GM13976 (cell line): ENCODE data around the gene BARX2.

Experiments
- DNase-seq: peaks from one replicate; pipeline ENCODE4 v3.0.0; 2012; ENCODE audit warnings: low spot score
- in situ Hi-C: fragments of 300-500 bp; cut with MboI; formaldehyde crosslinking; loops from one replicate; pipeline ENCODE4 v1.12.0; 2022; ENCODE audit warnings: low sequenced_read_pairs, mixed read lengths, inconsistent platforms; ENCODE audit not compliant: unreplicated experiment
- TF ChIP-seq, protein P1 (sequence below): IDR thresholded peaks from 2 replicates; pipeline ENCODE4 v1.5.1; 2012; ENCODE audit warnings: borderline replicate concordance, mild to moderate bottlenecking; ENCODE audit not compliant: insufficient read depth; ENCODE audit errors: extremely low read depth, missing control alignments, control extremely low read depth

Gene BARX2

GRCh38 chr11:129435499-129436245 lies 60.0 kb downstream of the BARX2 start:
- DNase-seq, result no peak
- TF ChIP-seq, protein P1, sequence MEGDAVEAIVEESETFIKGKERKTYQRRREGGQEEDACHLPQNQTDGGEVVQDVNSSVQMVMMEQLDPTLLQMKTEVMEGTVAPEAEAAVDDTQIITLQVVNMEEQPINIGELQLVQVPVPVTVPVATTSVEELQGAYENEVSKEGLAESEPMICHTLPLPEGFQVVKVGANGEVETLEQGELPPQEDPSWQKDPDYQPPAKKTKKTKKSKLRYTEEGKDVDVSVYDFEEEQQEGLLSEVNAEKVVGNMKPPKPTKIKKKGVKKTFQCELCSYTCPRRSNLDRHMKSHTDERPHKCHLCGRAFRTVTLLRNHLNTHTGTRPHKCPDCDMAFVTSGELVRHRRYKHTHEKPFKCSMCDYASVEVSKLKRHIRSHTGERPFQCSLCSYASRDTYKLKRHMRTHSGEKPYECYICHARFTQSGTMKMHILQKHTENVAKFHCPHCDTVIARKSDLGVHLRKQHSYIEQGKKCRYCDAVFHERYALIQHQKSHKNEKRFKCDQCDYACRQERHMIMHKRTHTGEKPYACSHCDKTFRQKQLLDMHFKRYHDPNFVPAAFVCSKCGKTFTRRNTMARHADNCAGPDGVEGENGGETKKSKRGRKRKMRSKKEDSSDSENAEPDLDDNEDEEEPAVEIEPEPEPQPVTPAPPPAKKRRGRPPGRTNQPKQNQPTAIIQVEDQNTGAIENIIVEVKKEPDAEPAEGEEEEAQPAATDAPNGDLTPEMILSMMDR, result no peak
- in situ Hi-C loops, result no loop called here

DNA sequence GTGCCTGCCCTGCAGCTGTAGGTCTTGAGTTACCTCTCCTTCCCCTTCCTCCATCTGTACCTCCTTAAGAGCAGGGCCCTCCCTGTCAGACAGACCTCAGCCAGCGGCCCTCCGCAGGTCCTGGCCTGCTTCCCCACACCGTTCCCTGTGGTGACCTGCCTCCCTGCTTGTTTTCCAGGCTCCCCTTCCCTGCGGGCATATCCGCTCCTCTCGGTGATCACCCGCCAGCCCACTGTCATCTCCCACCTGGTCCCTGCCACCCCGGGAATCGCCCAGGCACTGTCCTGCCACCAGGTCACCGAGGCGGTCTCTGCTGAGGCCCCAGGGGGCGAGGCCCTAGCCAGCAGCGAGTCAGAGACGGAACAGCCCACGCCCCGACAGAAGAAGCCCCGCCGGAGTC lies 60.9 kb downstream of the BARX2 start:
- TF ChIP-seq, protein P1, result no peak
- no peak for DNase-seq
- in situ Hi-C loops, result no loop called here

DNA sequence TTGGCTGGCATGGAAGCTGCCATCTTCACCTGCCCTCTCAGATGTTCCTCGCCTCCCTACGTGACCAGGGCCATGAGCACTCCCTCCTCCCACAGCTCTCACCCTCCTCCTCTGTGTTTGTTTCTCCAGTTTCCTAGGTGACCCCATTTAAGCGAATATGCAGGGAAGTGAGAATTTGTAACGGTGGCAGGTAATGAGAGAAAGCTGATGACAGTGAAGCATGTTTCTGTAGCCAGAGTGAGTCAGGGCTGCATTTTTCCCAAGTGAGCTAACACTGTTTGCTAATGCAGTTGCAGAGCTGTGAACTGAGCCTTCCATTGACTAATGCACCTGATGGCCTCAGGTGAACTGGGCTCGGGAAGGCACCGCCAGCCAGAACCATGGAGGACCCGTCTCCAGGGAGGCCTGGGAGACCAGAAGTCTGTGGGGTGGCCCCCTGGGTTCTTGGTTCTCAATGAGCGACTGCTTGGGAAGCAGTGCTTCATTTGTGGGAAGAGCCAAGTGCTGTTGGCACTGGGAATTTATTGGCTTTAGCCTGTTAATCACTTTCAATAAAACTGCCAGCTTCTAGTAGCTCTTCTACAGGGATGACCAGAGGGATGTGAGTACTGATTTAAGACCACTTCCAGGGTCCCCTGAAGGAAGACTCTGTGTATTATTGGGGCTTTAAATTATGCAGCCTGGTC lies 64.5 kb downstream of the BARX2 start:
- TF ChIP-seq, protein P1, result no peak
- DNase-seq, result no peak
- in situ Hi-C loops, result no loop called here

DNA sequence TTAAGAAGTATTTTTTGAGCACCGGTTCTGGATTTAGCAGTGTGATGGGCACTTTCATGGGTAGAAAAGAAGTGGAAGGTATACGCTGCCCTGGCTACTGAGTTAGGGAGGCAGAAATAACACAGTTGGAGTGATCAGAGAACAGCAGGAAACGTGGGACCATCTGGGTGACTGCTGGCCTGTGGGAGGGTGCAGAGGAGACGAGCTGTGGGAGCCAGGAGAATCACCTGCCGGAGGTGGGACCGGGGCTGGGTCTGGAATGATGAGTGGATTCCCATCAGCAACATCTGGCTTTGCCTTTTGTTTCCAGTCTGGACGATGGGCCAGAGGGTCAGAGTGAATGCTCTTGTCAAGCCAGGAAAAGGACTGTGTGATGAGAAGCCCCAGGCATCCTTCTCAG lies 66.5 kb downstream of the BARX2 start:
- TF ChIP-seq, protein P1, result no peak
- in situ Hi-C loops, result no loop called here
- DNase-seq, result no peak

DNA sequence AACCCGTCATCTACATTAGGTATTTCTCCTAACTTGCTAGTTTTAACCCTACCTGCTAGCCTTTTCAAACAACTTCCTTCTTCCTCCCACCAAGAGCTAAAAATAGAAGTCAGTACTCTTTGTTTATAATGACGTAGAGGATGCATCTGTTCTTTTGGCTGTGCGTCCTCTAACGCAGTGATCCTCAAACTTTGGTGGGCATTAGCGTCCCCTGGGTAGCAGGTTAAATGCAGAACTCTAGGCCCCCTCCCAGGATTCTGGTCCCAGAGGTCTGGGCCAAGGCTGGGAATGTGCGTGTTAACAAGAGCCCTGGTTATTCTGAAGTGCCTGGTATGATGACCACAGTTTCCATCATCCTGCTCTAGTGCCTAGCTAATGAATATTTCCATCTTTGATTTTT lies 67.6 kb downstream of the BARX2 start:
- in situ Hi-C loops, result no loop called here
- DNase-seq, result no peak
- TF ChIP-seq, protein P1, result no peak

DNA sequence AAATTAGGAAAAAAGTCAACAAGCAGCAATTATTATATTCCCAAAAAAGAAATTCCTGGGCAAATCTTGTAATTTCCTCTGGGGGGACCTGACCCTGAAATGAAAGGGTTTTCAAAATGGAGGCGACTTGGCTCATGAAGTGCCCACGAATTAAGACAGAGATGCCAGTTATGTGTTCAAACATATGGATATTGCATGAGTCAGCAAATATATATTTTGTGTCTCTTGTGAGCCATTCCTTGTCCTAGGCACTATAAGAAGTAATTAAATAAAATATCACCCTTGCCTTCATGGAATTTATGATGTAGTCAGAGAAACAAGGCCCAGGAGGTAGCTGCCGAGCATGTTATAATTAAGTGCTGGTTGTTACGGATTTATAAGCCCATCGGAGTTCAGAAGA lies 68.6 kb downstream of the BARX2 start:
- in situ Hi-C loops, result no loop called here
- DNase-seq, result no peak
- TF ChIP-seq, protein P1, result no peak

- in situ Hi-C loops, result no loop called here
- DNase-seq, result no peak
- TF ChIP-seq, protein P1, result no peak
Observed at GRCh38 chr11:129445226-129445625, 69.6 kb downstream of the BARX2 start.
